NCI-H526 (cell line): ENCODE measurements around the gene OPN5.

Experiments used
- DNase-seq, 2 experiments: peaks; one replicate each; lab custom pipeline; 2025; lab: John Stamatoyannopoulos, UW

OPN5 gene

GRCh38 chr6:47788498-47788884 is 6.7 kb downstream of the OPN5 start:
- no peak for DNase-seq

GRCh38 chr6:47789553-47789952 is 7.7 kb downstream of the OPN5 start:
- no peak for DNase-seq

GRCh38 chr6:47792216-47792733 is 10.4 kb downstream of the OPN5 start:
- DNase-seq, result no peak

GRCh38 chr6:47794577-47795135 is 12.8 kb downstream of the OPN5 start:
- DNase-seq, result no peak

GRCh38 chr6:47801984-47802383 is 20.2 kb downstream of the OPN5 start:
- no peak for DNase-seq

- DNase-seq, result no peak
Observed at GRCh38 chr6:47804821-47805220, 23.0 kb downstream of the OPN5 start.

GRCh38 chr6:47809873-47810272 is 28.0 kb downstream of the OPN5 start:
- DNase-seq, result no peak

GRCh38 chr6:47810885-47811284 is 29.1 kb downstream of the OPN5 start:
- no peak for DNase-seq

- no peak for DNase-seq
Observed at GRCh38 chr6:47811443-47811842, 29.6 kb downstream of the OPN5 start.

GRCh38 chr6:47817749-47818148 is 35.9 kb downstream of the OPN5 start:
- DNase-seq, result no peak

GRCh38 chr6:47819461-47819860 is 37.6 kb downstream of the OPN5 start:
- DNase-seq, result no peak

- DNase-seq, result no peak
Observed at GRCh38 chr6:47822856-47823554, 41.2 kb downstream of the OPN5 start.

GRCh38 chr6:47832386-47833100 is 50.7 kb downstream of the OPN5 start:
- DNase-seq, result no peak

GRCh38 chr6:47834196-47834595 is 52.4 kb downstream of the OPN5 start:
- no peak for DNase-seq

- no peak for DNase-seq
Observed at GRCh38 chr6:47836046-47836445, 54.2 kb downstream of the OPN5 start.

GRCh38 chr6:47836639-47837038 is 54.8 kb downstream of the OPN5 start:
- no peak for DNase-seq

- no peak for DNase-seq
Observed at GRCh38 chr6:47839645-47840044, 57.8 kb downstream of the OPN5 start.

GRCh38 chr6:47844881-47845280 is 63.0 kb downstream of the OPN5 start:
- no peak for DNase-seq

- DNase-seq, result no peak
Observed at GRCh38 chr6:47846752-47847151, 64.9 kb downstream of the OPN5 start.

- DNase-seq, result no peak
Observed at GRCh38 chr6:47851091-47851490, 69.3 kb downstream of the OPN5 start.

- DNase-seq, result no peak
Observed at GRCh38 chr6:47852727-47853126, 70.9 kb downstream of the OPN5 start.

- DNase-seq, result no peak
Observed at GRCh38 chr6:47853766-47854165, 71.9 kb downstream of the OPN5 start.

GRCh38 chr6:47854971-47855370 is 73.1 kb downstream of the OPN5 start:
- DNase-seq, result no peak
